Activated gamma-delta T cell treated with Interleukin-2 at 50 U/mL for 16 hours (primary cell): Measurements from ENCODE around the gene CTSH.
"Not testable (repeated sequence)": the region's sequence is repeated elsewhere in the genome, so short reads cannot be mapped to it uniquely, and the experiment has no call there.

Experiments
- DNase-seq: peaks from one replicate; pipeline ENCODE4 v3.0.0-alpha.2; 2020

Gene CTSH

DNA sequence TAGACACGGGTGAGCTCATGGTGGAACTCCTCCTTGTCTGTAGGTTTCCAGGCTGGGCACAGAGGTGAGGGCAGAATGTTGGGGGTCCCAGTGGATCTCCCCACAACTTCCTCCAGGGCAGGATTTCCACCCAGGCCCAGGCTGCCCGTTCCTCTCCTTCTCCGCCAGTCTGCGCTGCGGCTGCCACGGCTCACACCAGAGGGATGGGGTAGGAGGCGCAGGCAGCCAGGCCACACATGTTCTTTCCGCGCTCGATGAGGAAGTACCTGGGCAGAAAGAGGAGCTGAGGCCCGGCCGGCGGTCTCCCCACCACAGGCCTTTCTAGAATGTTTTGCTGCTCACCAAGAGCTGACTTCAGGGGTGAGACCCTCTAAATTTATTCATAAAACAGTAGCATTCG lies 22.9 kb downstream of the CTSH start:
- no peak for DNase-seq

DNA sequence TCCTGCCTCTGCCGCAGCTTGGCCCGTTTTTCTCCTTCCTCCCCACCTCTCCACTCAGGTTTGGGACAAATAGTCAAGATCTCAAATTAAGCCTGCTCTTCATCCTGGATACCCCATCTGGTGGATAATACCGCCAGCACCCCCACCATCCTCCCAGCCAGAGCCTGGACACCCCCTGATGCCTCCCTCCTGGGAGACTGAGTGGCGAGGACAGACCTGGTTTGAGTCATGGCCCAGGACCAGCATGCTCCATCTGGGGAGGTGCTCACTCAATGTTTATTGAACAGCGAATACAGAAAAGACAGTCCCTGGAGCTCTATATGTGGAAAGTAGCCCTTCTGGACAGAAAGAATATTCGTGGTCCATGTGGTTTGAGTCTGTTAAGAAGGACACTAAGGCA lies 23.3 kb downstream of the CTSH start:
- DNase-seq, result no peak

DNA sequence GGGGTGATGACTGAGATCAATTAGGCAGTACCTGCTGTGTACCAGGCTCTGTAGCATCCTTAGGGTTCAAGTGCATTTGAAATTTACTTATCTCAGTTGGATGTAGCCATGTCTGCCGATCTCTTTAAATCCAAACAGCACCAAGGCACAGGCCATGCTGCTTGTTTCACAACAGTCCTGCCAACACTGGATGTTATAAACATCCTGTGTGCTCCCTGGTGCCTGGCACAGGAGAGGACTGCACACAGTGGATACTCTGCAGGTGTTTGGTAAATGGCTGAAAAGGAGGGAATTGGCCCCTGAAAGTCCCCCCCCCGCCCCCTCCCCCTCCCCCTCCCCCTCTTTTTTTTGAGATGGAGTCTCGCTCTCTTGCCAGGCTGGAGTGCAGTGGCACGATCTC lies 27.0 kb downstream of the CTSH start:
- no peak for DNase-seq

- no peak for DNase-seq
Observed at GRCh38 chr15:78916088-78916487, 28.8 kb downstream of the CTSH start.

GRCh38 chr15:78915341-78916087 lies 29.3 kb downstream of the CTSH start:
- DNase-seq, result no peak

DNA sequence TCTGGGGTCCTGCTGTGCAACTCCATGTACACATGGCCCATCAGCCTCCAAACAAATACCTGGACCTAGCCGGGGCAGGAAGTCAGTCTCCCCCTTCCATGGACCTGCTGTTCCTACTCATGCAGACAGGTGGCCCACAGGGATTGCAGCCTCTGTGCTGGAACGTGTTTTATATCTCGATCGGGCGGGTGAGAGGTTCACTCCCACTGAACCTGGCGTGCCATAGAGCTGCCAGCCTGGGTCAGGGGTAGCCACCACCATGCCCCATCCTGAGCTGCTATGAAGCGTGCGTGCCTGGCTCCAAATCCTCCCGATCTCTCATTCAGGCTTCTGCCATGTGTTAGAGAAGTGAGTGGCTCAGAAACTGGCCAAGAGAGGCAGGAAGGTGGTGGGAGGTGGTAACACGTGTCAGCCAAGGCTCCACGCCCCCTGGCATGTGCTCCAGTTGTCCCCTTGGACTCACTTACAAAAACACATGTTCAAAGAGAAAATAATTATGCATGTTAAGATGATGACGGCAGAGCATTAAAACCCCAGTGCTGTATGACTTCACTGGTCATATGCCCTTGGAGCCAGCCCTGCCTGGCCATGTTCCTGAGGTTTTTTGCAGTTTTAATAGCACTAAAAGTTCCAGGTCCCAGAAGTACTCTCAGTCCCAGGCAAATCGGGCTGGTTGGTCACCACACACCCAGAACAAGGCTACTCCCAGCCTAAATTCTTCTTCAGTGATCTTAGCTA lies 30.6 kb downstream of the CTSH start:
- no peak for DNase-seq

- no peak for DNase-seq
Observed at GRCh38 chr15:78913012-78913411, 31.8 kb downstream of the CTSH start.

DNA sequence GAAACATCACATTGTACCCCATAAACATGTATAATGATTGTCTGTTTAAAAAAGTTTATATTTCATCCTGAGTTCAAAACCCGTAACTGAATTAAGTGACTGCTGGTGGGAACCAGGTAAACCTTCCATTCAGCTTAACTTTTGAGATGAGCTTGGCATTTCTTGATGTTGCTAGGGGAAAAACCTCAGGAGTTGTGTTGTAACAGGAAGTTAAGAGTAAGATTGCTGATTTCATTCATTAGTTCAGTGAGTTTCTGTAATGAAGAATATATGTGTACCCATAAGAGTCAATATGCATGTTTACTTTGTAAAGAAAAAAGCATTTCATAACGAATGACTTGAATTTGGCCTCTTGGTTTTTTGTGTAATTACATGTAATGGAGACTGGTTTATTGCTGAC lies 32.5 kb downstream of the CTSH start:
- DNase-seq, result no peak

- DNase-seq, result no peak
Observed at GRCh38 chr15:78910271-78910670, 34.6 kb downstream of the CTSH start.

- DNase-seq, result no peak
Observed at GRCh38 chr15:78909791-78910228, 35.0 kb downstream of the CTSH start.

DNA sequence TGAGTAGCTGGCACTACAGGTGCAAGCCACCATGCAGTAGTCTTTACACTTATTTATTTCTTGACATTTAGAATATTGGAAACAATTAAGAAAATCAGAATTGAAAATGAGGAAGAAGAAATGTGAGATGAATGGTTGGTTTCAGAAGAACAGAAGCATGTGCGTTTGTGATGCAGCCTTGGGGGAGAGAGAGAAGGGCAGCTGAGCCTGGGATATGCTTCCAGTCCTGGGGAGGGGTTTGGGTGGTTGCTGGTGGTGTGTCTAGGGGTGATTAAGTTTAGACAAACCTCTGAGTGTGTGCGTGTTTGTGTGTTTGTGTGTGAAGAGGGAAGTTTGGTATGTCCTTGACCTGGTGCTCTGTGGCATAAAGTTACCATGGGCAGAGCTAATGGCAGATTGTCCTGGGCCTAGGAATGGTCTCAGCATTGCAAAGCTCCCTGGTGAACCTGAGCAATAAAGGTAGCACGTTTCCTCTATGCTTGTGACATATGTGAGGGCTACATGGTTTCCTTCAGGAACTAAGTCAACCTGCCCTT lies 35.6 kb downstream of the CTSH start:
- no peak for DNase-seq

DNA sequence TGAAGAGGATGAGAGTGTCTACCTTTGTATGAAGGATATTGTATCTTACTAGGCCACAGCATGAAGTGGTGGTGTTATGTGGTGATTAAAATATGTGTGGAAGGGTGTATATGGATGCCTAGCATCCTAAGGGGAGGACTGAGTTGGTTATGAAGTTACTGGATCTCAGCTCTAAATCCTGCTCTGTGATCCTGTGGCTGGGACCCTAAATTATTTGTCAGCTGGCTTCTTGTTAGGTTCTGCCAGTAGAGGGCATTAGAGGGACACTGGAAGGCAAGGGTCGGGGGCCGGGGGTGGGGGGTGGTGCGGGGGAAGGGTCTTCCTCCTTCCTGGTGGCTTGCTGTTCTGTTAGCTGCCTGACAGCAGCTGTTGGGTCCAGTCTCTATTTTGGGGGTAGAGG lies 37.3 kb downstream of the CTSH start:
- DNase-seq, result no peak

GRCh38 chr15:78906316-78906620 lies 38.6 kb downstream of the CTSH start:
- DNase-seq, result no peak

DNA sequence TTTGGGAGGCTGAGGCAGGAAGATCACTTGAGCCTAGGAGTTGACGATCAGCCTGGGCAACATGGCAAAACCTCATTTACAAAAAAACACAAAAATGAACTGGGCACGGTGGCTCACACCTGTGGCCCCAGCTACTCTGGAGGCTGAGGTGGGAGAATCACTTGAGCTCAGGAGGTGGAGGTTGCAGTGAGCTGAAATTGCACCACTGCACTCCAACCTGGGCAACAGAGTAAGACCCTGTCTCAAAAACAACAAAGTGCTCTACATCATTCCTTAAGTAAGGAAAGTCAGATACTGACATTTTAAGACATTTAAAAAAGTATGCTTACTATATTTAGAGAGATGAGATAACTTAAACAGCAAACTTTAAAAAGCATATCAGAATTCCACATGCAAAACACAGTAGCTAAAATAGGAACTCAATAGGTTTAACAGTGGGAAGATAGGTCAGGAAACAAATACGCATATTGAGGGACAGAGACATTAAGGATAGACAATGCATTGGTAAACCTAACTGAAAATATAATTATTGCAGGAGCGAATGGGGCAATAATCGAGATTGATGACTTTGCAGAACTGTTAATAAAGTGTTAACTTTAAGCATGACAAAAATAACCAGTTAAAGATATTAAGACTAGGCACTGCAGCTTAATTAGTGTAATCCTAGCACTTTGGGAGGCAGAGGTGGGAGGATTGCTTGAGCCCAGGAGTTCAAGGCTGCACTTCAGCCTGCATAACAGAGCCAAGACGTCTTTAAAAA lies 40.1 kb downstream of the CTSH start:
- DNase-seq, result no peak

- DNase-seq, result not testable (repeated sequence)
Observed at GRCh38 chr15:78902281-78903032, 42.4 kb downstream of the CTSH start.

- not testable (repeated sequence) for DNase-seq
Observed at GRCh38 chr15:78900819-78901533, 43.9 kb downstream of the CTSH start.

DNA sequence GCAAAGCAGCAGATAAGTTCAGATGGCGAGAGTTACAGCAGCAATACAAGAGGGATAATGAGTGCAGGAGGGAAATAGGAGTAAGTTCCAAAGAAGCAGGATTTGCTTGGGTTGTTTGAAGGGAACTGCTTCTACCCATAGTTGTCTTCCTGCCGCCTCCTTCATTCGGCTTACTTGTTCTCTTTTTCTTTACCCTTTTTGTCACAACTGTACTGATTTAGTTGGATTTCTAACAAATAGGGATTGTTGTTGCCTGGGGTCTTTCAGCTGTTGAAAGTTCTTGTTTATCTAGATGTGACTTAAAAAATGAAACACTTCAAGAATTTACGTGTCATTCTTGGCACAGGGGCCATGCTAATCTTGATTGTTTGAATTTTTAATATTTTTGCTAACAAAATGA lies 46.3 kb downstream of the CTSH start:
- no peak for DNase-seq

DNA sequence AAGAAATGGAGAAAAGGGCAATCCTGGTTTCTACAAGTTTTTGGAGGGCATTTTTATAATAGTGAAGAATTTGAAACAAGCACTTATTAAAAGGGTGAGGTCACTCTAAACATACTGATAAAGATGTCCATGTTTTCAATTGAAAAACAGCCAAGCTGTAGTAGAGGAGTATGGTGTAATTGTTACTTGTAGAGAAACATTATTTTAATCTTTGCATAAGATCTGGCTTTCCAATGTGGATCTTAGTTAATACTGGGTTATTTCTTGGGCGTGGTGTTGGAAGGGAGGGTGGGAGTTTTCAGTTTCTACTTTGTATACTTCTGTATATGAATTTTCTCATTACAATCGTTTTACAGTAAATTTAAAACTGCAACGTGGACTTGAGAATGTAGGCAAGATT lies 49.4 kb downstream of the CTSH start:
- no peak for DNase-seq

DNA sequence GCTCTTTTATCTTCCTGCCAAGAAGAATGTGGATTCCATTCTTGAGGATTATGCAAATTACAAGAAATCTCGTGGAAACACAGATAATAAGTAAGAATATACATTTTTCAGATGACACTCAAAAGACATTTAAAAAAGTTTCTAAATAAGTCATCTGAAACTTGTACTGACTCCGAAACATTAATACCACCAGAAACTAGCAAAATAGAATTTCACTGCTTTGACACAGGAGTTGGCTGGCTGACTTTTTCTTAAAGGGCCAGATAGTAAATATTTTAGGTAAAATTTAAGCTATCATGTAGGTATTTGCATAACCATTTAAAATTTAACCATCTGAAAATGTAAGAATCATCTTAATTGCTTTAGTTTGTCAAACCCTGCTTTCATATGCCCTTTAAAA lies 51.3 kb downstream of the CTSH start:
- DNase-seq, result no peak

DNA sequence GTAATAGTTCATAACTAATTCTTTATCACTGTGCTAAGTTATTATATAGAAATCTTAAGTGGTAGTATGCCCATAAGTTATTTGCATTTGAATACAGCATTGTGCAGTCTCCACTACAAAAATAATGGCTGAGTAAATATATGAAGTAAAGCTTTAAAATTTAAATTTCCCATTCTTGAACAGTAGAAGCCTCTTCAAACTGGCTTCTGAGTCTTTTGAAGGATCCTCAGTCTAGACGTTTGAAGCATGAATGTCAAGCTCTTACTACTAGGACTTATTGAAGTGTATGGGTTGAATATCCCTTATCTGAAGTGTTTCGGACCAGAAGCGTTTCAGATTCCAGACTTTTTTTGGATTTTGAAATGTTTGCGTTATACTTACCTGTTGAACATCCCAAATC lies 55.8 kb downstream of the CTSH start:
- DNase-seq, result no peak

DNA sequence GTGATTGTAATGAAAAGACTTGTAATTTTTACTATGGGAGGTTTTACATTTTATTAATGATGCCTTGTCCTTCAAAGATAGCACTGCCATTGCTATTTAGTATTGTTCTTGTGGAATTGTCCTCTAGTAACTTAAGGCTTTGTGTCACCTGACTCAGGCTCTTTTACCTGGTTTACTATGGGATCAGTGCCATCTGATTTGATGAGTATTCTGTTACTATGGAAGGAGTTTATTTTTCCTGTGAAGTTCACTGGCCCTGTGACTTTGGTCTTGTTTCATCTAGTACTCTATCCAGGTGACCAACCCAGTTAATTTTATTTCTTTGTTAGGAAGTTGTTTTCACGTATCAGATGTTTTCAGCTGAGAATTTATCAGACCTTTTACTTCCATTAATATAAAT lies 63.2 kb downstream of the CTSH start:
- DNase-seq, result no peak

GRCh38 chr15:78880813-78881212 lies 64.0 kb downstream of the CTSH start:
- no peak for DNase-seq

DNA sequence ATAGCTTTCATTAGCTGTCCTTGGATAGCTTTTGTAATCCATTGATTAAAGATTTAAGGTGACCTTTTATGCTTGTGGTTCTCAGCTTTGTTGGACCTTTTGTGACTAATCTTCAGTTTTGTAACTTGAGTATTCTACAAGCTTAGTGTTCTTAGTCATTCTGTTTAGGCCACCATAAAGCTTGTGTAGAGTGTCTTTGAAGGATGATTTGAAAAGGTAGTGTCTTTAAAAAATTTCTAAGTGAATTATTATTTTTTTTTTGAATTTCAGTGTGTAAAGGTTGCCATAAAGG lies 64.7 kb downstream of the CTSH start:
- no peak for DNase-seq
